ENCODE data around the gene PLPP3. TPM values are rescaled to one million over a fixed set of nuclear protein-coding genes. Genes with fewer than 3 reads are reported as not detected.

Gene PLPP3
- total RNA-seq, 4 donors from 2014 or later, result 76.3 to 315 (median 140) TPM

- TF ChIP-seq POLR2A (IDR thresholded peaks at IDR 0.05), result no peak
- no peak for TF ChIP-seq CTCF (IDR thresholded peaks at IDR 0.05)
- intact Hi-C loops (cut with DNase I; ENCODE audit: low total_unique reads), result no loop called here
- Histone ChIP-seq H3K9me3 (no peaks in the 10 kb centered on the region), H3K27ac (no peak overlapping the region), H3K36me3 (no peaks in the 10 kb centered on the region), H3K27me3 (no peaks in the 10 kb centered on the region), H3K4me3 (no peak overlapping the region), H3K4me1 (peaks cover 0 to 8% of the 10 kb centered on the region in 2 donors)
- no peak for DNase-seq
These were observed 30.8 kb downstream of the PLPP3 start for GRCh38 chr1:56548571-56548970.

GRCh38 chr1:56547977-56548376, 31.4 kb downstream of the PLPP3 start:
- intact Hi-C loops (cut with DNase I; ENCODE audit: low total_unique reads), result no loop called here
- H3K27me3 ChIP-seq, result no peaks in the 10 kb centered on the region
- H3K4me1 ChIP-seq, result peaks cover 0 to 8% of the 10 kb centered on the region in 2 donors
- TF ChIP-seq CTCF (IDR thresholded peaks at IDR 0.05), result no peak
- no peak for TF ChIP-seq POLR2A (IDR thresholded peaks at IDR 0.05)
- H3K9me3 ChIP-seq, result no peaks in the 10 kb centered on the region
- no peak for DNase-seq
- H3K4me3 ChIP-seq, result no peak overlapping the region
- no peaks in the 10 kb centered on the region for H3K36me3 ChIP-seq
- no peak overlapping the region for H3K27ac ChIP-seq

- no peak overlapping the region for H3K27ac ChIP-seq
- no peaks in the 10 kb centered on the region for H3K36me3 ChIP-seq
- no peak for TF ChIP-seq POLR2A (IDR thresholded peaks at IDR 0.05)
- no peak for TF ChIP-seq CTCF (IDR thresholded peaks at IDR 0.05)
- no peaks in the 10 kb centered on the region for H3K9me3 ChIP-seq
- peaks cover 0 to 8% of the 10 kb centered on the region in 2 donors for H3K4me1 ChIP-seq
- no peak for DNase-seq
- no peaks in the 10 kb centered on the region for H3K27me3 ChIP-seq
- intact Hi-C loops (cut with DNase I; ENCODE audit: low total_unique reads), result no loop called here
- no peak overlapping the region for H3K4me3 ChIP-seq
These were observed 31.9 kb downstream of the PLPP3 start for GRCh38 chr1:56547473-56547872.

- Histone ChIP-seq H3K27me3 (no peaks in the 10 kb centered on the region), H3K4me3 (no peak overlapping the region), H3K4me1 (peaks cover 0 to 8% of the 10 kb centered on the region in 2 donors), H3K27ac (no peak overlapping the region), H3K9me3 (no peaks in the 10 kb centered on the region), H3K36me3 (no peaks in the 10 kb centered on the region)
- DNase-seq, result no peak
- TF ChIP-seq POLR2A (IDR thresholded peaks at IDR 0.05) (no peak), CTCF (IDR thresholded peaks at IDR 0.05) (no peak)
- intact Hi-C loops (cut with DNase I; ENCODE audit: low total_unique reads), result no loop called here
These were observed 33.7 kb downstream of the PLPP3 start for GRCh38 chr1:56545711-56546110.

GRCh38 chr1:56543783-56544612, 35.4 kb downstream of the PLPP3 start:
- H3K9me3 ChIP-seq, result no peaks in the 10 kb centered on the region
- no peaks in the 10 kb centered on the region for H3K27me3 ChIP-seq
- TF ChIP-seq CTCF (IDR thresholded peaks at IDR 0.05) (no peak), POLR2A (IDR thresholded peaks at IDR 0.05) (no peak)
- intact Hi-C loops (cut with DNase I; ENCODE audit: low total_unique reads), result no loop called here
- no peak for DNase-seq
- no peaks in the 10 kb centered on the region for H3K4me1 ChIP-seq
- H3K27ac ChIP-seq, result no peak overlapping the region
- H3K4me3 ChIP-seq, result no peak overlapping the region
- no peaks in the 10 kb centered on the region for H3K36me3 ChIP-seq

Data from uterus (tissue), 4 donors.